Left ventricle myocardium inferior (tissue), 1 donor: ENCODE data around the gene PTPN9. TPM values are rescaled to one million over a fixed set of nuclear protein-coding genes. Genes with fewer than 3 reads are reported as not detected.
"Not testable (repeated sequence)": the region's sequence is repeated elsewhere in the genome, so short reads cannot be mapped to it uniquely, and the experiment has no call there.

Source experiments
- DNase-seq: peaks from one replicate; pipeline ENCODE4 v3.0.0-alpha.2; 2020
- H3K27ac ChIP-seq: fragments of 200-600 bp; replicated peaks from 2 replicates; pipeline ENCODE4 v1.8.0; 2021
- H3K27me3 ChIP-seq: fragments of 200-600 bp; 2 replicates; pipeline ENCODE4 v1.8.0; 2021; ENCODE audit warnings: low read depth
- H3K36me3 ChIP-seq: fragments of 200-600 bp; 2 replicates; pipeline ENCODE4 v1.8.0; 2021
- H3K4me1 ChIP-seq: fragments of 200-600 bp; 2 replicates; pipeline ENCODE4 v1.8.0; 2021
- H3K4me3 ChIP-seq: fragments of 200-600 bp; 2 replicates; pipeline ENCODE4 v1.8.0; 2021; ENCODE audit warnings: mild to moderate bottlenecking, moderate library complexity
- H3K9me3 ChIP-seq: fragments of 200-600 bp; replicated peaks from 2 replicates; pipeline ENCODE4 v1.8.0; 2021
- intact Hi-C: fragments of 100-400 bp; cut with micrococcal nuclease; formaldehyde crosslinking; loops from one replicate; pipeline ENCODE4 v1.11.0; 2022
- total RNA-seq: library from RNA; stranded (reverse); fragmentation: NEBNext Ultra II Directional; extraction: Animal tissue kit (Norgen Biotek cat#: 25700); gene quantifications from one replicate; pipeline ENCODE4 v1.2.1, GENCODE V29; 2021
- TF ChIP-seq, protein P1 (sequence below): fragments of 200-600 bp; IDR thresholded peaks from 2 replicates; pipeline ENCODE4 v1.8.0; 2021; ENCODE audit warnings: antibody characterized with exemption, mild to moderate bottlenecking, borderline replicate concordance
- donor health status: DM: no; HTN: yes; CAD: no; lungs with severe emphysema.

The PTPN9 gene
- total RNA-seq, 1 donor from 2014 or later, result 7.1 TPM

DNA sequence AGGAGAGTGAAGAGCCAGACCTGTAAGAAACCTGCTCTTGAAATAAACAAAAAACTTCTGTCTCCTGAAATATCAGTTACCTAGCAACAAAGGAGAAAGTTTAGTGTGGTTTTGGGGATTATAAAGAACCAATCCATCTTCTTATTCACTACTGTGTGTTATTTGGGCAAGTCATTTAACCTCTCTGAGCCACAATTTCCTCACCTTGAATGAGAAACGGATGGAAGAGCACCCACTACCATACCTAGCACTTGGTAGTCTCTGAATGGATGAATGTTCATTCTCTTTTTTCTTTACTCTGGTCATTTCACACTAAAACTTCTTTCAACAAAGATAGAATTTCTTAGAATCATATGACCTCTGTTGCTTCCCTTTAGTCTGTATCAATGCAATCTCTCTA is 45.2 kb downstream of the PTPN9 start:
- Histone ChIP-seq H3K4me3 (no peak overlapping the region), H3K27ac (peak overlapping the region; percentile 90), H3K9me3 (no peaks in the 10 kb centered on the region), H3K36me3 (no peaks in the 10 kb centered on the region), H3K27me3 (no peaks in the 10 kb centered on the region), H3K4me1 (peaks cover 35% of the 10 kb centered on the region)
- intact Hi-C loops, result no loop called here
- TF ChIP-seq, protein P1, sequence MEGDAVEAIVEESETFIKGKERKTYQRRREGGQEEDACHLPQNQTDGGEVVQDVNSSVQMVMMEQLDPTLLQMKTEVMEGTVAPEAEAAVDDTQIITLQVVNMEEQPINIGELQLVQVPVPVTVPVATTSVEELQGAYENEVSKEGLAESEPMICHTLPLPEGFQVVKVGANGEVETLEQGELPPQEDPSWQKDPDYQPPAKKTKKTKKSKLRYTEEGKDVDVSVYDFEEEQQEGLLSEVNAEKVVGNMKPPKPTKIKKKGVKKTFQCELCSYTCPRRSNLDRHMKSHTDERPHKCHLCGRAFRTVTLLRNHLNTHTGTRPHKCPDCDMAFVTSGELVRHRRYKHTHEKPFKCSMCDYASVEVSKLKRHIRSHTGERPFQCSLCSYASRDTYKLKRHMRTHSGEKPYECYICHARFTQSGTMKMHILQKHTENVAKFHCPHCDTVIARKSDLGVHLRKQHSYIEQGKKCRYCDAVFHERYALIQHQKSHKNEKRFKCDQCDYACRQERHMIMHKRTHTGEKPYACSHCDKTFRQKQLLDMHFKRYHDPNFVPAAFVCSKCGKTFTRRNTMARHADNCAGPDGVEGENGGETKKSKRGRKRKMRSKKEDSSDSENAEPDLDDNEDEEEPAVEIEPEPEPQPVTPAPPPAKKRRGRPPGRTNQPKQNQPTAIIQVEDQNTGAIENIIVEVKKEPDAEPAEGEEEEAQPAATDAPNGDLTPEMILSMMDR, result no peak
- no peak for DNase-seq

DNA sequence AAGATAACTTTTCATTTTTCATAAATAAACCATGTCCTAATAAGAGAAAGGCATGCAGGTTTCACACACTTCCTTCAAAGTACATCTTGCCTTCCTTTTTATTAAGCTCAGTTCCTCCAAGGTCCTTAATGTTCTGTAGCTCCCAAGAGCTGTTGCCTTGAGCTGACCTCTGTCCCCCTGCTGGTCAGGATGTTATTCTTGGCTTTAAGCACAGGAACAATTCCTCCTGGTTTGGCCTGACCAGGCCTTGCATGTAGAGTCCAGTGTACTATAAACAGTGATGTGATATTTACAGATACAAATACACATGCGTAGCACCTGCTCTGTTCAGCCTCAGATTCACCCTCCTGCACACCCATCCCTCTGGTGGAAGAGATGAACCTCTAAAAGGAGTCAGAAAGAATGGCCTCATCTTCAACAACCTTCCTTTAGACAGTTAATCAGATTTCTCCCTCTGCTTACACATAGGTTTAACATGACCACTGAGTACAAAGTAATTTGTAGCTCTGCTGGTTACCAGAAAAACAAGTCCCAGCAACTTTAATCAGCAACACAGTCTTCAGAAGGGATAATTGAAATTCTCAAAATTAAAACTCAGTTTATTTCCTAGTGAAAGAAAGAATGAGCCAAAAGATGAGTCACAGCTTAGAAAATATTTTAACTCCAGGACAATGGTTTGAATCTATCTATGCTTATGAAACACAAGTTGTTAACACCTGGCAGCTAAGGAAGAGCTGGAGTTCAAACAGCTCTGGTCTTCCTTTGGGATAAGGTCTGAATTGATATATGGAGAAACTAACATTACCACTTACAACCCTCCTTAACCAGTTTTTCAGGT is 46.5 kb downstream of the PTPN9 start:
- H3K4me3 ChIP-seq, result peak overlapping the region; percentile 11

DNA sequence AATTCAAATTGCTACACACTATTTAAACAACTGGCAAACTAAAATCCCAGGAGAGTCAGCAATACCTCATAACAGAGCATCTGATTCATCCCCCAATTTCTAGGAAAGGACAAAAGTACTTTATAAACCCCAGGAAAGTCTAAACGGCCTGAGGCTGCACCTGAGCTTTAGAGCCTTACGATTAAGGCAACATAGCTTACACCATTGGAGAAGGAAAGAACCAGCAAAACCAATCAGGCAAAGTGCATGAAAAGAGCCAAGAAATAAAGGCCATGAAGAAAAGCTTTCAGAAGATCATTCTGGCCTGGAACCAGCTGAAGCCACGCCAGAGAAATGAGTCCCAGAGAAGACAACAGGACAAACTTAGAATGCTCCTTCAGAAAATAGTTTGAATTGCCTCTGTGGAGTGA is 48.1 kb downstream of the PTPN9 start:
- Histone ChIP-seq H3K4me1 (peaks cover 46% of the 10 kb centered on the region), H3K4me3 (peak overlapping the region; percentile 11), H3K9me3 (no peaks in the 10 kb centered on the region), H3K36me3 (peaks cover 14% of the 10 kb centered on the region), H3K27me3 (no peaks in the 10 kb centered on the region), H3K27ac (peak overlapping the region; percentile 90)
- intact Hi-C loops, result no loop called here
- DNase-seq, result peak; percentile 80
- TF ChIP-seq, protein P1, result no peak

More for the DNA sequence above, 46.5 kb downstream of the PTPN9 start:
- Histone ChIP-seq H3K4me1 (peaks cover 46% of the 10 kb centered on the region), H3K27me3 (no peaks in the 10 kb centered on the region), H3K27ac (peak overlapping the region; percentile 90), H3K9me3 (no peaks in the 10 kb centered on the region), H3K36me3 (no peaks in the 10 kb centered on the region)
- intact Hi-C loops, result no loop called here
- peak; percentile 57 for DNase-seq
- TF ChIP-seq, protein P1, result peak; percentile 70

DNA sequence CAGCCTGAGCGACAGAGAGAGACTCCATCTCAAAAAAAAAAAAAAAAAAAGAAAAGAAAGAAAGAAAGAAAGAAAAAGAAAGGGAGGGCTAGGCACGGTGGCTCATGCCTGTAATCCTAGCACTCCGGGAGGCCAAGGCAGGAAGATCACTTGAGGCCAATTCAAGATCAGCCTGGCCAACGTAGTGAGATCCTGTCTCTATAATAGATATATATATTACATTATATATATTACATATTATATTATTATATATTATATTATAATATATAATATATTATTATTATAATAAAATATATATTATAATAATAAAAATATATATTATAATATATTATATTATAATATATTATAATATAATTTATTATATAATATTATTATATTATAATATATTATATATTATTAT is 48.9 kb downstream of the PTPN9 start:
- Histone ChIP-seq H3K27me3 (no peaks in the 10 kb centered on the region), H3K36me3 (peaks cover 19% of the 10 kb centered on the region), H3K4me3 (no peak overlapping the region), H3K4me1 (peaks cover 46% of the 10 kb centered on the region), H3K27ac (peak overlapping the region; percentile 15), H3K9me3 (no peaks in the 10 kb centered on the region)
- DNase-seq, result no peak
- TF ChIP-seq, protein P1, result no peak
- intact Hi-C loops, result no loop called here

DNA sequence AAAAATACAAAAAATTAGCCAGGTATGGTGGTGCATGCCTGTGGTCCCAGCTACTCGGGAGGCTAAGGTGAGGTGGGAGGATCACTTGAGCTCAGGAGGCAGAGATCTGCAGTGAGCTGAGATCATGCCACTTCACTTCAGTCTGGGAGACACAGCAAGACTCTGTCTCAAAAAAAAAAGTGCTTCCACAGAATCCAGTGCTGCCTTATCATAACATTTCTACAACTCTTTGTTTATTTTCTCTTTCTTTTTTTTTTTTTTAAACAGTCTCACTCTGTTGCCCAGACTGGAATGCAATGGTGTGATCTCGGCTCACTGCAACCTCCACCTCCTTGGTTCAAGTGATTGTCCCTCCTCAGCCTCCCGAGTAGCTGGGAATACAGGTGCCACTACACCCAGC is 53.4 kb downstream of the PTPN9 start:
- H3K9me3 ChIP-seq, H3K4me3 ChIP-seq, H3K27me3 ChIP-seq, H3K27ac ChIP-seq, intact Hi-C loops, DNase-seq: not testable (repeated sequence)
- Histone ChIP-seq H3K36me3 (peaks cover 54% of the 10 kb centered on the region), H3K4me1 (peaks cover 11% of the 10 kb centered on the region)

DNA sequence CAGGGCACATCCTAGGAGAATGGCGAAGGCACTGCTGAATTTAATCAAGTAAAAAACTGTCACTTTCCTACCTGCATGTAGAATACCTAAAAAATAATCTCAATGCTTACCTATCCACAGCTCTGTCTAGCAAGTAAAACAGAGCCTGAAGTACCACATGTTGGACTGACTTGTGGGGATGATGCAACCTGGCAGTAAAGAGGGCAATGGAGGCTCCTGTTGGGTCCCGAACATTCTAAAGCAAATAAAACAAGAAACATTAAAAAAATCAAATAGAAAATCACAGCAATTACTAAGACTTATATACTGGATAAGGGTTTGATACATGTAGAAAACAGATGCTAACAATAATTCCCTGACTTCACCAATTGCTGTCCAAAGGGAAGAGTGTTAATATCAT is 56.1 kb downstream of the PTPN9 start:
- Histone ChIP-seq H3K27ac (no peak overlapping the region), H3K27me3 (no peaks in the 10 kb centered on the region), H3K4me1 (peaks cover 2% of the 10 kb centered on the region), H3K36me3 (peaks cover 82% of the 10 kb centered on the region), H3K4me3 (no peak overlapping the region), H3K9me3 (no peaks in the 10 kb centered on the region)
- TF ChIP-seq, protein P1, result no peak
- intact Hi-C loops, result no loop called here
- DNase-seq, result no peak
